Body of pancreas (tissue), 4 donors: ENCODE data around the gene MCTP1.

Experiments used
- CTCF ChIP-seq, 7 experiments: fragments of 450-650 bp in 4 of 7; fragments of 200-600 bp in 3 of 7; sonication (generic) in 3 of 7; IDR thresholded peaks; one replicate each; pipeline ENCODE4 v1.5.1; 2016 to 2019; ENCODE audit warnings: antibody characterized with exemption in 7 of 7
- POLR2A ChIP-seq, 3 donors: fragments of 450-650 bp; IDR thresholded peaks; one replicate each; pipeline ENCODE4 v1.6.1; 2016; ENCODE audit warnings: antibody characterized with exemption in 3 of 3, mild to moderate bottlenecking in 2 of 3

GRCh38 chr5:95256446-95256845, 28.4 kb downstream of the MCTP1 start:
- TF ChIP-seq CTCF (IDR thresholded peaks at IDR 0.05) (no peak), POLR2A (IDR thresholded peaks at IDR 0.05) (no peak)
